Hypothalamus (tissue), 51 donors: Measurements from ENCODE around the gene TRIM37.
A peak's percentile ranks its signal among the peaks of the same experiment; 100 is the strongest.
"Not testable (repeated sequence)": the region's sequence is repeated elsewhere in the genome, so short reads cannot be mapped to it uniquely, and the experiment has no call there.

Experiments used
- DNase-seq, 51 donors: peaks; one replicate each; lab custom pipeline; 2025; lab: John Stamatoyannopoulos, UW

TRIM37 gene

DNA sequence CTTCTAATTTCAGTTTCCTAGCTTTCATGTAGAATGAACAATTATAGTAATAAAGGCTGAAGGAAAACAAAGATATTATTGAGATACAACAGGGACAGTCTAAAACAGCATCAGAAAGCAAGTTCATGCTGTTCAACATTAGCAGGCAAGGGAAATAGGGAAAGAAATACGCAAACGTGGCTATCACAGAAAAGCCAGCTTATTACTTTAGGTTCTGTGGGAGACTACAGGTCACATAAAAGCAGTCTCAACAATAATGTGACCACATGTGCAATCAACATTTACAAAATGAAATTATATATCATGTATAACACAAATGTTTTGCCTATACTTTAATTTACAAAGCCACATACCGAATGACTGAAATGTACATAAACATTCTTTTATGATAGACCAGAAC is 4.9 kb upstream of the TRIM37 start:
- DNase-seq = no peak

DNA sequence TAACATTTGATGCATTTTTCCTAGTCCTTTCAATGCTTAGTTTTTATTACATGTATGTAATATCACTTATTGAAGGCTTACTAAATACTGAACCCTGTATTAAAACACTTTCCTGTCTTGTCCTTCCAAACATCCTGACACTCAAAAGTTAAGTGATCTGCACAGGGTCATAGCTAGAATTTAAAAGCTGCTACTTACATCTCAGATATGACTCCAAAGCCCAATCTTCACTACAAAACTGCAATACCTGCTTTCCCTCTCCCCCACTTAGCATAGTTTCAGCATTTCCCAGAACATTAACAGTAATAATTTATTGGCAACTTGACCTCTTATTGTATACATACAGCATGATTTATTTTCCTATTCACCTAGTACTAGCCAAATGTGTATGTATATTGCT is 4.3 kb upstream of the TRIM37 start:
- DNase-seq = no peak

DNA sequence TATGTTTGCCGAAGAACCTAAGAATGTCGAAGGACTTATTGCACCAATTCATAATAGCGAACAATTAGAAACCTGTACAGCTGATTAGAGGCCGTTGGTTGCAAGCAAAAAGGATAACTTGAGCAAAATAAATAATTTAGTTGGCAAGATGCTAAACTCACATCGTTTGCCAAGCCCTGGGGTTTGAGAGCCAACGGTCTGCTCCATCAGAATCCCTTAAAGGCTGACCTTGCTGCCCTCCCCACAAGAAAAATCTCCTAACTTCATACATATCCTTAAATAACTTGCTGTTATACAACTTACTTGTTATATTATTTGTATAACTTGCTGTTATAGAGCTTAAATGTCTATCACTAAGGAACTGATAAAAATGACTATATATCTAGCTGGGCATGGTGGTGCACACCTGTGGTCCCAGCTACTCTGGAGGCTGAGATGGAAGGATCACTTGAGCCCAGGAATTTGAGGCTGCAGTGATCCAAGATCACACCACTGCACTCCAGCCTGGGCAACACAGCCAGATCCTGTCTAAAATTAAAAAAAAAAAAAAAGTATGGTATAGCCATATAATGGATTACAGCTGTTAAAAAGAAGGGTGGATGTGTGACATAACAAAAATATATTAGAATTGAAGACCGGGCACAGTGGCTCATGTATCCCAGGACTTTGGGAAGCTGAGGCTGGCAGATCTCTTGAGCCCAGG is 1.9 kb upstream of the TRIM37 start:
- DNase-seq = no peak

DNA sequence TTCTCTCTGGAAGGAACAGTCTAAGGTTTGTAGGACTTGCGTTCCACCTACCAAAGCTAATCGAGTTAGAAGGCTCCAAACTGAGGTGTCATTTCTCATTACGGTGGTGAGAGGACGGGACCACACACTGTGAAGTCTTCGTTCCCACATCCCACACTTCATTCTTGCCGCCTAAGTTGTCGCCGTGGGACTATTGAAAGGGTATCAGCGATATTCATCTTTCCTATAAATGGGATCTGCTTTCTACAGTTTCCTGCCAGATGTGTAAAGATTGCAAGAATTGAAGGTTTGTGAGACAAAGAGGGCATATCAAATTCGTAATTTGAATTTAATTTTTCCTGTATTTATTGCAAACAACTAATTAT is 608 bp upstream of the TRIM37 start:
- DNase-seq = peak in 2 of 51 donors; percentile 28 to 45

DNA sequence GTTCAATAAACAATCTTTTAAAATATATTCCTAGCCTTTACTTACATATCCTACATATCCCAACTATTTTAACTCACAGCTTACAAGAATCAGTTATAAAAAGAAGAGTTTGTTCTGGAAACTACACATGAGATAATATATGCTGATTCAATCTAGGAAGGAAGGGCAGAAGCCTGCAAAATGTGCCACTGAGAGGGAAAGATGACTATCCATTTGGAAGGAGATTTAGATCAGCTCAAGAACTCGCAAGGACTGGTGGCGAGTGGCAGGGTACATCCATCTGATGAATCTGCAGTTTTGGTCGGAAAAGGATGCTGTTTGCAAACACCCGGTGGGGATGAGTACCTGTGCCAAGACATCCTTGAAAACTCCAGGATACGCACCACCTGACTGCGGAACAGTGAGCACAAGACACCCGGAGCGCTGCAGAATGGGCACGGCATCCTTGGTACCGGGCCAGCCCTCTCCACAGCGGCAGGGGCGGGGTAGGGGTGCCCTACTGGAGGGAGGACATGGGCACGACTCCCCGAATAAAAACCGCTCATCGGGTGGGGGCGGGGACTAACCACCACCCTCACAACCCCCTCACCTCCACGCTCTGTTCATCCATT is 723 bp downstream of the TRIM37 start:
- DNase-seq = peak in 50 of 51 donors; percentile 7 to 75 (median 46)

DNA sequence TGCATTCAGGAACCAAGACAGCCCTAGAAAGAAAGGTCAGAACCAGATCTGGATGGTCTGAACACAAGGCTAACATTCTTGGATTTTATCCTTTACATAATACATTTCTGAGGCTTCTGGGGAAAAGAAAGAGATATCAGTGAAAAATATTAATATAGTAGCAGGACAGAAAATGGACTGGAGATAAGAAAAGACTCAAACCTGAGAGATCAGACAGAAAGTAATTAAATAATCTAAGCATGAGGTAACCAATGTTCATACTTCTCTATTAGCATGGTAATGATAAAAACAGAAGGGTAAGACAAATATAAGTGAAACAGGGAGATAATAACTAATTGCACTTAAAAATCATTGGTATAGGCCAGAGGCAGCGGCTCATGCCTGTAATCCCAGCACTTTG is 5.5 kb downstream of the TRIM37 start:
- DNase-seq = no peak

DNA sequence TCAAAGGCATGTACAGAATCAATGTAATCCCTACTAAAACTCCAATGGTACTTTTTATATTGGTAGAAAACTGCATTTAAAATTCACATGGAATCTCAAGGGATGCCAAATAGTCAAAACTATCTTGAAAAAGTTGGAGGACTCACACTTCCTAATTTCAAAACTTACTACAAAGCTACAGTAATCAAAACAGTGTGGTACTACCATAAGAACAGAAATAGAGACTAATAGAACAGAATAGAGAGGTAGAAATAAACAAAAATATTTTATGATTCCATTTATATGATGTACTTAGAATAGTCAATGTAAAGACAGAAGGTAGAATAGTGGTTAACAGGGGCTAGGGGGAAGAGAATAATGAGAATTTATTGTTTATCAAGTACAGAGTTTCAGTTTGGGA is 8.8 kb downstream of the TRIM37 start:
- no peak for DNase-seq

DNA sequence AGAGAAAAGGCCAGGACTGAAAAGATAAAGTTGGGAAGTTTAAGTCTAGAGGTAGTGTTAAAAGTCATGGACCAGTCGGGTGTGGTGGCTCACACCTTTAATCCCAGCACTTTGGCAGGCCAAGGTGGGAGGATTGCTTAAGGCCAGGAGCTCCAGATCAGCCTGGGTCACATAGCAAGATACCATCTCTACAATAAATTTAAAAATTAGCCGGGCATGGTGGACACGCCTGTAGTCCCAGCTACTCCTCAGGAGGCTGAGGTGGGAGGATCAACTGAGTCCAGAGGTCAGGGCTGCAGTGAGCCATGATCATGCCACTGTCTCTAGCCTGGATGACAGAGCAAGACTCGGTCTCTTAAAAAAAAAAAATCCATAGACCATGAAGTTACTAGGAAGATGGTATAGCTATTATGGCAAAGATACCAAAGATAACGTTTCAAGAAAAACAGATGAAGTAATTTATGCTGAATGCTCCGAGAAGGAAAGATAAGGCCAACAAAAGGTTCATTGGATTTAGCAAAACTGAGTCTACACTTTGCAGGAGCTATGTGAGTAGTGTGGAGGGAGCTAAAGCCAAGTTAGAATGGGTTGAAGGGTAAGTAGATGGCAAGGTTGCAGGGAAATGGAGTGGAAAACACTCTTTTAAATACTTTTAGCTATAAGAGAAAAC is 11.7 kb downstream of the TRIM37 start:
- DNase-seq = no peak

DNA sequence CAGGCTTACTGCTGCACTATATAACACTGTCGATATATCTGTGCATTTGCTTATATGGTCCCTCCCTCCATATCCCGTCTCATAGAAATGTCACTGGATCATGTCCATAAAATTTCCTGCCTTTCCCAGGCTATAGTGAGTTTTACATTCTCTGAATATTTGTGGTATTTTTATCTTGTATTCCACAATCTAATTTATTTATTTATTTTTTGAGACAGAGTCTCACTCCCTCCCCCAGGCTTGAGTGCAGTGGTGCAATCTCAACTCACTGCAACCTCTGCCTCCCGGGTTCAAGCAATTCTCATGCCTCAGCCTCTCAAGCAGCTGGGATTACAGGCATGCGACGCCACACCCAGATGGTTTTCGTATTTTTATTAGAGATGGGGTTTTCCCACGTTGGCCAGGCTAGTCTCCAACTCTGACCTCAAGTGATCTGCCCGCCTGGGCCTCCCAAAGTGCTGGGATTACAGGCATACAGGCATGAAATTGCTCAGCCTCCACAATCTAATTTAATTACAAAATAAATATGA is 12.9 kb downstream of the TRIM37 start:
- no peak for DNase-seq

DNA sequence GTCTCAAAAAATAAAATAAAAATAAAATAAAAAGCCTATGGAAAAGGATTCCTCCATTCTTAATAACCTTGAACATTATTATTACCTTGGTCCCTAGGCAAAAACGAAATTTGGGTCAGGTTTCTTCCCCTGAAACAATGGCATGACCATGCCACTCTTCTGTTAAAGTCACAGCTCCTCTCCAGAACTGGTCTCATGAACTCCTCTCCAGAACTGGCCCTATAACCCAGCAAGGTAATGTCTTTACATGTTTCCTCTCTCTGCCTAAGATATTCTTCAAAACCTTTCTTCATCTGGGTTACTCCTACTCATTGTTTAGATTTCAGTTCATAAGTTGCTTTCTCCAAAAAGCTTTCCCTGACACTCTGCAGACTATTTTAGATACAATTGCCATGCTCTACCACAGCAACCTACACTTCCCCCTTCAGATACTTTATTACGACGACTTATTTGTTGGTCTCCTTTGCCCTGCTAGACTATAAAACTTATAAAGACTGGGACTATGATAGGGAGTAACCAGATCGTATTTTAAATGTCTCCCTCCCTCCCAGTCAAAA is 13.5 kb downstream of the TRIM37 start:
- no peak for DNase-seq

DNA sequence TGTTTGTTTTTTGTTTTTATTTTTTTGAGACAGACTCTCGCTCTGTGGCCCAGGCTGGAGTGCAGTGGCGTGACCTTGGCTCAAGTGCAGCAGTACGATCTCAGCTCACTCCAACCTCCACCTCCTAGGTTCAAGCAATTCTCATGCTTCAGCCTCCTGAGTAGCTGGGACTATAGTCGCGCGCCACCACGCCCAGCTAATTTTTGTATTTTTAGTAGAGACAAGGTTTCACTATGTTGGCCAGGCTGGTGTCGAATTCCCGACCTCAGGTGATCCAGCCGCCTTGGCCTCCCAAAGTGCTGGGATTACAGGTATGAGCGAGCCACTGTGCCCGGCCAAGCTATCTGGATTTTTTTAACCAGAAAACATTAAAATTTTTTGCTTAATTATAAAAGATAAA is 16.1 kb downstream of the TRIM37 start:
- not testable (repeated sequence) for DNase-seq

DNA sequence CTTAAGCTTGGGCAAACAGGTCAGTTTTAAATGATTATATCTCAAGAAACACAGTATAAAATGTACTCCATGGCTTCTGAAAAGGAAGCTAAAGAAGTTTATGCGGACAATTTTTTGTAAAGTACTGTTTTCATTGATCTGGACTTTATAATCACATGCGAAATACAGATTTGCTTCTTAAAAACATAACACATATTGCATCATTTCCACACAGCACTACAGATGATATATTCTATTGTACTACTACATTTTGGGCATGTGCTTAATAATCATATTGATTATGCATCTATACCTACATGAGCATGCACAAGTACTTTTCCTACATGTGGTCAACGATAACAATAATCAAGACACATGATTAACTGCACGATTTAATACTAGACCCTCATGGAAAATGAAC is 22.5 kb downstream of the TRIM37 start:
- DNase-seq = no peak

DNA sequence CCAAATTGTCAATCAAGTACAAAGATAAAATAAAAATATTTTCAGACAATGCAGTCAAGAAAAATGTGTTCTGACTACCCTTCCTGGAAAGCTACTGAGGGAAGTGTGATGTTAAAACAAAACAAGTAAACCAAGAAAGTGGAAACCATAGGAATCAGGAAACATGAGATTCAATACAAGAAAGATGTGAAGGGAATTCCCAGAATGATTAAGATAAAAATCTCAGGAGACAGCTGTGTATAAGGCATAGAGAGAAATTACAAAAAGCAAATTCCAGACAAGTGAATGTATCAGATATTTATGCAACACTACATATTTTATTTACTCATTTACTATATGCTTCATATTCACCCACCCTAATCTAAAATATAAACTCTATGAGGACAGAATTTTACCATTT is 32.2 kb downstream of the TRIM37 start:
- DNase-seq = no peak

DNA sequence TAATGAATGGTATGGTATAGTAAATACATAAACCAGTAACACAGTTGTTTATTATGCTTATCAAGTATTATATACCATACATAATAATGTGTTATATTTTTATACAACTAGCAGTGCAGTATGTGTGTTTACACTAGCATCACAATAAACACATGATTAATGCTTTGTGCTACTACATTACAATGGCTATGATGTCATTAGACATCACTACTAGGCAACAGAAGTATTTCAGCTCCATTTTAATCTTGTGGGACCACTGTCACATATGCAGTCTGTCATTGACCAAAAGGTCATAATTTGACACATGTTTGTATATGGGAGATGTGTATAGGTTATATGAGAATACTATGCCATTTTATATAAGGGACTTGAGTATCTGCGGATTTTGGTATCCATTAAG is 32.7 kb downstream of the TRIM37 start:
- no peak for DNase-seq

DNA sequence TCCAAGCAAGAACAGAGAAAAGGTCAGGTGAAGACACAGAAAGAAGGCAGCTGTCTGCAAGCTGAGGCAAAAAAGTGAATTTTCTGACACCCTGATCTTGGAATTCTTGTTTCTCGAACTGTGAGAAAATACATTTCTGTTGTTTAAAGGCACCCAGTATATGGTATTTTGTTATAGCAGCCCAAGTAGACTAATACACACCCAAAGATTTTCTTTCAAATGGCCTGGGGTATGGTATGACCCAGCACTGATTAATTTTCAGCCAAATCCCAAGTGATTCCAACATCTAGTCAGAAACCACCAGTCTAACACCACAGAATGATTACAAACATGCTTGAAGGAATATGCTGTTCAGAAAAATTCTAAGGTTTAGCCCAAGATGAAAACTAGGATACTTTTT is 36.8 kb downstream of the TRIM37 start:
- DNase-seq = no peak

DNA sequence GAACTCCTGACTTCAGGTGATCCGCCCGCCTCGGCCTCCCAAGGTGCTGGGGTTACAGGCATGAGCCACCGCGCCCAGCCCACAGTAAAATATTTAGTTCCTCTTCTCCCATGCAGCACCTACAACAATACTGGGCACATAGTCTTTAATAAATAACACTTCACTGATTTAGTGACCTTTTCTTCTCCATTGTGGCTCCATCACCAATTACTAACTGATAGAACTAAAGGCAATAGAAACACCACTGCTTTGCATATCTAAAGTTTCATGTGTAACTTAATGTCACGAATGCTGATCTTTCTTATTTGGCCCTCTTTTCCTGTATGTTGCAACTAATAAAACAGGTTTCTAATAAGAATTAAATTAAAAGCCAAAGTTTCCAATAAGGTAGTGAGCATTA is 38.9 kb downstream of the TRIM37 start:
- no peak for DNase-seq

DNA sequence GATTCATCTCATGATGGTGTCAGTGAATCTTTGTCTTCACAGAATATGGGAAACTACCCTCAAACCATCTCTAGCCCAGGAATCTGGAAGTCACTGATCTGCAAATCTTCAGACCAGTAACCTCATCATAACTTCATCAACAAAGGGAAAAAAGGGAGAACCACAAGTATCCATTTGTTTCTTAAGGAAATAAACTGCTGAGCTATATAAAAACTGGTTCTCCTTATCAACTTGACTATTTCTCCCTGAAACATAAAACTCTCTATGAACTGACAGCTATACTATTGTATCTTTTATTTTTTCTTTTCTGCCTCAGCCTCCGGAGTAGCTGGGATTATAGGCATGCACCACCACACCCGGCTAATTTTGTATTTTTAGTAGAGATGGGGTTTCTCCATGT is 39.3 kb downstream of the TRIM37 start:
- no peak for DNase-seq

DNA sequence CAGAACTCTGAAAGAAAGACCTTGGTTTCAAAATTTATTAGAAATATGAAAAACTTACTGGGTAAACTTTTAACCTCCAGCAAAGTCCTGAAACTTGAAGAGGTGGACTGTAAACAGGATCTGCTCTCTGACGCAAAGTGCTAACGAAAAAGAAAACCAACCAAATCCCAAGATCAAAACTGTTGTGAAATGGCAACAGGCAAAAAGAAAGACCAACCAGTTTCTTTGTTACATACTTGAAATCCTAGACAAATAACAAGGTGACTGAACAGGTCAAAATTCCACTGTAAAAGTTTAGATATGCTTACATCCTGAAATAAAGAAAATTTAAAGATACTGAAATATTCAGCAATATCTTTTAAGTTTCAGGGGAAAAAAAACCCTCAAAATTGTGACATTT is 44.2 kb downstream of the TRIM37 start:
- DNase-seq = no peak

DNA sequence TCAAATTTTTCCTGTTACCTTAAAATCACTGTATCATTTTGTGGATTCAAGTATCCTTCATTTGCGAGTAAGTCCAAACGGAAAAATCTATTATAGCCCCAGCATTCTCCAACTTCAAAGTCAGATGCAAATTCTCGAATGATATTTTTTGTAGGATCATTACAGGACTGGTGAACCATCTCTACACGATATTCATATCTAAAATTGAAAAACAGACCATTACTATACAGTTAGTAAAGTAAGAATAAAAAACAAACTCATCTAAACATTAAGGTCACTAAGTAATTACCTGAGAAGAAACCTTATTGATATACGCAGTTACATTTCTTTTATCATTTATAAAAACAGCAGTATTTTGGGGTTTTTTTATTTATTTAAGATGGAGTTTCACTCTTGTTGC is 49.8 kb downstream of the TRIM37 start:
- no peak for DNase-seq

DNA sequence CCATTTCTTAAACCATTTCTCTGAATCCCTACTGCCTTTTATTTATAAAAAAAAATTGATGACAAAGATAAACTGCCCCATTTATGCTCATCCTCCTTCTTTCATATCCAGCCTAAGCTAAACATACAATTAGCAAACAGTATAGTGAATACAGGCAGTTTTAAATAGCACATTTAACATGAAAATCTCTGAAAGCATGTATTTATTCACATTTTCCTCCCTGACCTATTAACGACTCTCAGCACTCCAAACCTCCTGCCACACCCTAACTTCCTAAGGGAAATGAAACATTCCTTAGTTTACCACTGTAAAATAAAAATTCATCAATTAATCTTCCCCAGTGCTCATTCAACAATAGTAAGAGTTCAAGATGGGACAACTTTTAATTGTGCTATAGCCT is 56.9 kb downstream of the TRIM37 start:
- no peak for DNase-seq

DNA sequence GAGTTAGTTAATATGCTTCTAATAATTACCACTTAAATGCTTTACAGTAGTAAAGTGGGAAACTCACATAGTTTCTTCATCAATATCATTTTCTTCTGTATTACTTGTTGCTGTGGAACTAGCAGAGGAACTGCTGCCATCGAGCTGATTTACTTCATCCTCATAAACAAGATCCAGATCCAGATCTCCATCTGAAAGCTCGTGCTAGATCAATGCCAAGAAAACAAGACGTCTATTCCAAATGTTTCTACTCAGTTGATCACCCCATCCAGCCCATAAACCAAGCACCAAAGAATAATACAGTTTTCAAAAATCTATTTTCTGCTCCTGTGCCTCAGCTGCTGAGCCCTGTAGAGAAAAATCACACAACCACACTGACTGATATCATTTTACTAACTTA is 59.1 kb downstream of the TRIM37 start:
- DNase-seq = no peak

DNA sequence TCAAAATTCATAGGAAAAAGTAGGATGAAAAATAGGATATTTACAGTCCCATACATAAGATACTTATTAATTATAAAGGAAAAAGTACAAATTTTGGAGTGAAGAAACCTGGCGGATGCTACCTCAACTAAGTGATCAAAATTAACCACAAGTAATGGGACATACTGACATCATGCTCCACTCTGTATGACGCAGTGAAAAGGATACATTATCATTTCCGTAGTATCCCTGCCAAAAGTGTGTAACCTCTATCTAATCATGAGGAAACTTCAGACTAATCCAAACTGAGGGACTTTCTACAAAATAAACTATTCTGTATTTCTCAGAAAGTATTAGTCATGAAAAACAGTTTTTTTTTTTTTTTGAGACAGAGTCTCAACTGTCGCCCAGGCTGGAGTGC is 60.5 kb downstream of the TRIM37 start:
- no peak for DNase-seq
